Embryonic facial prominence (tissue), 1 donor: ENCODE measurements around the gene NCKAP5L.
"Not testable (repeated sequence)": the region's sequence is repeated elsewhere in the genome, so short reads cannot be mapped to it uniquely, and the experiment has no call there.

Experiments
- DNase-seq: peaks from one replicate; pipeline ENCODE4 v3.0.0-alpha.2; 2016; ENCODE audit errors: extremely low spot score

The NCKAP5L gene

DNA sequence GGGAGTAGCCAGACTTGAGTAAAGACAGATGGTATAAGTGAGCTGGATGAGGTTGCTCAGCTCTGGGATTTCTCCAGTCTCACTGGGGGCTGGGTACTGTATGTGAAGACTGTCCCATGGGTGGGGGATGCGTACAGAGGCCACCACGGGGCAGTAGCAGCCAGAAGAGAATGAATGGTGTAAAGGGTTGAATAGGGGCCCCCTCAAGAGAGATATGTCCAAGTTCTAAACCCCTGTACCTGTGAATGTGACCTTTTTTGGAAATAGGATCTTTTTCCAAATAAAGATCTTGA is 36.5 kb upstream of the NCKAP5L start:
- DNase-seq, result no peak

DNA sequence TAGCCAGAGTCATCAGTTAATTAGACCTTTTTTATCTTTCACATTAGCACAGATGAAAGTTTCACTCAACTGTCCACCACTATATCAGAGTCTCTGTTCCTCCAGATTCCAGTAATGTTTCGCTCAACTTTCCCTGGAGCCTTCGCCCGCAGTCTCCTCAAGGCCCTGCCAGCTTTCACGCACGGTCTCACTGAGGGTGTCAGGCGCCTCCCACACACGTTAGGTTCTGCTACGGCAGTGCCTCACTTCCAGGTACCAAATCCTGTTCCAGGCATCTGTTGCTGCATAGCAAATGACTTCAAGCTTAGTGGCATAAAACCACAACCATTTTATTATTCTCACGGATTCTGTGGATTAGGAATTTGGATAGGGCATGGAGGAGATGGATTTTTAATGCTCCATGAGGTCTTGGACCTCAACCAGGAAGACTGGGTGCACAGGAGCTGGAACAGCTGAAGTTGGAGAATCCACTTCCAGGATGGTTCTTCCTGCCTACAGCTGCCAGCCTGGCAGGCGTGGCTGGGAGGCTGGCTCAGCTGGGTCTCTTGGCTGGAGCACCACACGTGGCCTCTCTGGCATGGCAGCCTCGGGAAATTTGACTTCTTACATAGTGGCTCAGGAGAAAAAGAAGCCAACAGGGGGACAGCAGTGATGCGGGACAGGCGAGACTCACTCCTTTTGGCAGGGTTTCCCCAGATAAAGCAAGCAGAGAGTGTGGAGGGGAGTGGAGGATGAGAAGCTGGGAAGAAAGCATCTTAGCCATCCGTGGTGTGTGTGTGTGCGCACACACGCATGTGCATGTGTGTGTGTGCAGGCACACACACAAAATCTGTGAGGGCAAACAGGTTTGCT is 36.0 kb upstream of the NCKAP5L start:
- DNase-seq, result no peak

DNA sequence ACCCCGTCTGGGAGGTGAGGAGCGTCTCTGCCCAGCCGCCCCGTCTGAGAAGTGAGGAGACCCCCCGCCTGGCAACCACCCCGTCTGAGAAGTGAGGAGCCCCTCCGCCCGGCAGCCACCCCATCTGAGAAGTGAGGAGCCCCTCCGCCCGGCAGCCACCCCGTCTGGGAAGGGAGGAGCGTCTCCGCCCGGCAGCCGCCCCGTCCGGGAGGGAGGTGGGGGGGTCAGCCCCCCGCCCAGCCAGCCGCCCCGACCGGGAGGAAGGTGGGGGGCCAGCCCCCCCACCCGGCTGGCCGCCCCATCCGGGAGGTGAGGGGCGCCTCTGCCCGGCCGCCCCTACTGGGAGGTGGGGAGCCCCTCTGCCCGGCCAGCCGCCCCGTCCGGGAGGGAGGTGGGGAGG is 32.7 kb upstream of the NCKAP5L start:
- not testable (repeated sequence) for DNase-seq

DNA sequence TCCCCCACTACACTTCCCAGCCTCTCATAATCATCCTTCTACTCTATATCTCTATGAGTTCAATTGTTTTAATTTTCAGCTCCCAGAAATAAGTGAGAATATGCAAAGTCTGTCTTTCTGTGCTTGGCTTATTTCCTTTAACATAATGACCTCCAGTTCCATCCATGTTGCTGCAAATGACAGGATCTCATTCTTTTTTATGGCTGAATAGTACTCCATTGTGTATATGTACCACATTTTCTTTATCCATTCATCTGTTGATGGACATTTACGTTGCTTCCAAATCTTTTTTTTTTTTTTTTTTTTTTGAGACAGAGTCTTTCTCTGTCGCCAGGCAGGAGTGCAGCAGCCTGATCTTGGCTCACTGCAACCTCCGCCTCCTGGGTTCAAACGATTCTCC is 27.7 kb upstream of the NCKAP5L start:
- DNase-seq, result not testable (repeated sequence)

DNA sequence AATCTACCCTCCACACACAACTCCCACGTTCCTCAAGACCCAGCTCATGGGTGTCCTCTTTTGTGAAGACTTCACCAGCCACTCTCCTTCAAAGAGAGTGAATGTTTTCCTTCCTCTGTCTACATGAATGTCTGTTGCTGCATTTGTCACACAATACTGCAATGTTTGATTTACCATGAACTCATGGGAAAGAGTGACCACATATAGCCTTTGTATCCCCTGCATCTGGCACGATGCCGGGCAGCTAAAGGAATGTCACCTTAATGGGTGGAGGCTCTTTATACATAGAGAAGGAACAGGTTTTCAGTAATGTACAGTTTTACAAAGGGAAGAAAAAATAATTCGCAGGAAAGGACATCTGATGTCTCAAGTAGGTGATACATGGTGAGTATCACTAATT is 26.8 kb upstream of the NCKAP5L start:
- DNase-seq, result no peak

DNA sequence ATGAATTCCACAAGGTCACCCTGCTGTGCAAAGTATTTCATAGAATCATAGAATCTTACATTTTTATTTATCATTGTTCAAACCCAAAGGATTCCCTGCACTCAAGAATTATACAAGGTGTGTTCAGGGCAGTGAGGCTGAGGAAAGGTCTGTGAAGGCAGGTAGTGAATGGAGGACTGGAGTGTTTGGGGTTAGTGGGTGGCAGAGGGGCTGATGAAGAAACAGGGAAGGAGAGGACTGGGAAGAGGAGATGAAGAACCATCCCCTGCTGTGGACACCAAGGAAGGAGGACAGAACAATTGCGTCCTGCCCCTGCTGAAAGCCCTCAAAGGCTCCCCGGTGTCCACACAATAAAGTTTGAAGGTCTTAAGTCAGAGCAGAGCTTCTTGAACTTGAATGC is 25.5 kb upstream of the NCKAP5L start:
- DNase-seq, result no peak

DNA sequence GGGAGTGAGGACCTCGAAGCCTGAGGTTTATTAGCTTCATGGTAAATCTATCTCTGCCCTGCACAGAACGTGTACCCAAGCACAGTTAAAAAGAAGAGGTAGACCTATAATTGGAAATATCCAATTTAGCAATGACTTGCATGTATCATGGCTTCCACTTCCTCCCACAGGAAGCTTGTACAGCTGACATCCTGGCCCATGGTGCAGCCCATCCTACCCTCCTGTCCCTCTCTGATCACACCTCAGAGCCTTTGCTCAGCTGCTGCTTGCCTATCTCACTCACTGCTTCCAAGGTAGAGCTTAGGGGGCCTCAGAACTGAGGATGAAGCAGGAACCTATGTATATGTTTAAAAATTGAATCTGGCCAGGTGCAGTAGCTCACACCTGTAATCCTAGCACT is 18.9 kb upstream of the NCKAP5L start:
- DNase-seq, result no peak

DNA sequence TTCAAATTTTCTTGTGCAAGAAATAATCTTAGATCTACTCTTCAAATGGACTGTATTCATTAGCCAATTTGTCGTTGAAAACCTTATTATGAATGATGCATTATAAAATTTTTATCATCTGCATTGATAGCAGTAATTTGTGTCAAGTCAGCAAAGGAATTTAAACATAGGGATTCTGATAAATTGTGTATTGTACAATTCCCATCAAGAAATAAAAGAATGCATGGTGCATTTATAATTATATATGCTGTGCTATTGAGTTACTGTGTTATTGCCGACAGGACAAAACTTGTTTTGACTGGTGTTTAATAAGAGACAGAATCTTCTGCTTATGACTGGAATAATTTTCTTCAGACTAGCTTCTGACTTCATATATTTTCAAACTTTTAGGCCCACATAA is 17.8 kb upstream of the NCKAP5L start:
- no peak for DNase-seq

DNA sequence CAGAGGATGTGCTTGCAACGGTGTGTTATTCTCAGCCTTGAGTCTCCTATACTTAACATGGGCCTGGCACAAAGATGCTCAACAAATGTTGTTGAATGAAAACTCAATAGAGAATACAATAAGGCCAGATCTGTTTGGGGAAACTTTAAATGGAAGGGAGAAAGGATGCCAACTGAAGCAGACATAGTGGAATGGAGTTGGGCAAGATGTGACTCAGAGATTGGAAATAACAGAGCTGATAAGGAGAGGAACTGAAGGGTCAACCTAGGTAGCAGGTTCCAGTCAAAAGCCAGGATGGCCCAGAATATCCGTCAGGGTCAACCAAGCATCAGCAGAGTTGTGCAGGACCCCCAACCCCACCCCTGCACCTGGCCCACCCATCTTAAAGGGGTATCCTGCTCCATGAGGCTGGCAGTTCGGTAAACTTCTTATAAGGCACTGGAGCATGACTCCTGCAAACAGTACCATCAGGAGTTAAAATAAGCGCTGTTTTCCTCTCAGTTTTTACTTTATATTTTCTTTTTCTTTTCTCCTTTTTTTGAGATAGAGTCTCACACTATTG is 15.7 kb upstream of the NCKAP5L start:
- no peak for DNase-seq

DNA sequence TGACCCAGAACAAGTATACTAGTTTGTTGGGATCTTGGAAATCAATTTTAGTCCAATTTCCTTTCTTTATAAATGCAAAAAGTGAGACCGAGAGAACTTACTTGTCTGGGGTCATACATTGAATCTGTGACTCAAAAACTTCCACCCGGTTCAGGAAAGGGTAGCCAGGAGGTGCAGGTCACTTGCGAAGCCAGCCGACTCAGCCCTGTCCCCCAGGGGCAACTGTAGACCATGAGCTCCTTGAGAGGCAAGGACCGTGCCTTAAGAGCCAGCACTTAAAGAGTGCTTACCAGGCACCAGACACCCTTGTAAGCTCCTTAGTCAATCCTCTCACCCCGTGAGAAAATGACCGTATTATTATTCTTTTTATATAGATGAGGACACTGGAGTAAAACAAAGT is 15.2 kb upstream of the NCKAP5L start:
- DNase-seq, result no peak

DNA sequence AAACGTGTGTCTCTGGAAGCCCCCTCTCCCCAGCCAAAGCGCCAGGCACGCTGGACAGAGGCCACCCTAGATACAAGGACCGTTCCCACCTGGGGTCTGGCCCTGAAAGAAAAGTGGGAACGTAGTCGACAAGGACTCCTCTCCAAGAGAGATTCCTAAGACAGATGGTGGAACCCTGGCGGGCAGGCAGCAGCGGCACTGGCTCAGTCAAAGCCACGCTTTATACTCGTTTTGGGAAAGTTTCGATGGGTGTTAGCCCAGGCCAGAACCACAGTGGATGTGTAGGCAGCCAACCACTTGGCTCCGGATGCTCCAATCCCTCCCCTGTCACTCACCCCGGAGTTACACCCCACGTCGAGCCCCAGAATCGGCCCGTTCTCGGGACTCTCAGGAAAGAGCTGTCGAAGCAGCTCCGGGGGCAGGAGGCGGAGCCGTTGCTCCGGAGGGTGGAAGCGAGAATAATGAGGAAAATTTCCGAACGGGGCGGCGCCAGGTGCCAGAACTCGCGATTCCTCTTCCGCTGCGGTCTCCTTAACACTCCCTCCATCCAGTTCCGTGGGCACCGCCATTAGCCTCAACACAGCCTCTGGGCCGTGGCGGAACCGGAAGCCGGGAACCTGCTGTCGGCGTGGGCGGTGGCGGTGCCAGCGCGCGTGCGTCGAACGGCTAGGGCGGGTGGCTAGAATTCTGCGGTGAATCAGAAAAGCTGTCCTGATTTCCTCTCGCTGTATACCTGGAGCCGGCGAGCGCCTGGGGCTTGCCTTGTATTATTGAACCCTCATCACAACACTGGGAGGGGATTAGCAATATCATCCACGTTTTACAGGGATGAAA is 14.5 kb upstream of the NCKAP5L start, which contains the start of gene BCDIN3D:
BCDIN3D (minus strand) TSS at position 588 of the 834 bp plus-strand sequence; CDS start at position 569, 19 bp downstream.
- peak; percentile 84 for DNase-seq

DNA sequence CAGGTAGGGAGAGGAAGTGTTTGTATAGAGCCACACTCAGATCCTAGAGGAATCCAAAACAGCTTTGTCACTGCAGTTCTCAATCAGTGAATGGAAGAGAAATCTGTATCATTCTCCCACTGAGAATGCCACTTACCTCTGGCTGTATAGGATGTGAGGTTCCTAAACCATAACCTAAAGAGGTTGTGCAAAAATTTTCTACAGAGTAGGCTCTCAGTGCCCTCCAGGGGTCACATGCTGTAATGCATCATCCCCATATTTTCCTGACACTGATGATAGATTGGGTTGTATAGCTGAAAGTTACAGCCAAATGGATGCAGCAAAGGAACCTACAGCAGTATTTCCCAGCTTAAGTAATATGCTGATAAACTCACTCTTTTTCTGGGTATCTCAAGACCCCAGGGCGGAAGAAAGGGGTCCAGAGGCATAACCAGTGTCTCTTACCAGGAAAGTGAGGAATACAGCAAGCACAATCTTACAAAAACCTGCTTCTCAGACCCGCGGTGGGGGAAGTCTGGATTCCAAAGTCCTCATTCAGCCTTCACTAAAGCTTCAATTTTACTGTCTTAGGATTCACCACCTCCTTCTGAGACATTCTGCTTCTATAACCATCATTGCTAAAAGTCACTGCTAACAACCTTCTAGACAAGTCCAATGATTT is 10.9 kb upstream of the NCKAP5L start:
- DNase-seq, result no peak

DNA sequence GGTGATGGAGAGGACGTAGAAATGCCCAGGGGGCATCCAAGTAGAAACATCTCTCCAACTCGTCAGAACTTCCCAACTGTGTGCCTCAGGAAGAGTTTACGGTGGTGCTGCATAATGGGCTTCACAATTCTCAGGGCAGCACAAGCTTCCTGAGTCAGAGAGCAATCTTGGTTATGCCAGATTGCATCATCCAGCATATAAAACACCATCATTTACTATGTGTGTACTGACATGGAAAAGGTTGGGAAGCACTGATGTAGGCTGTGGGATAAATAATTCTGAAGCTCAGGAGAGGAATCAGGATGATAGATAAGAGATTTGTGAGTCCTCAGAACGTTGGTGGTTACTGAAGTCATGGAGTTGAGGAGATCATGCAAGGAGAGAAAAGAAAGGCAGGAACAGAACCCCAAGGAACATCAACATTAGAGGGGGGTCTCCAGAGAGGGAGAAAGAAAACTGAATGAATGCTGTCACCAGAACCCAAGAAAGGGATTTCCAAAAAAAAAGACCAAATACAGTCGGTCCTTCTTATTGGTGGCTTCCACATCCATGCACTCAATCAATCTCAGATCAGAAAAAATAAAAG is 4.7 kb upstream of the NCKAP5L start:
- no peak for DNase-seq

DNA sequence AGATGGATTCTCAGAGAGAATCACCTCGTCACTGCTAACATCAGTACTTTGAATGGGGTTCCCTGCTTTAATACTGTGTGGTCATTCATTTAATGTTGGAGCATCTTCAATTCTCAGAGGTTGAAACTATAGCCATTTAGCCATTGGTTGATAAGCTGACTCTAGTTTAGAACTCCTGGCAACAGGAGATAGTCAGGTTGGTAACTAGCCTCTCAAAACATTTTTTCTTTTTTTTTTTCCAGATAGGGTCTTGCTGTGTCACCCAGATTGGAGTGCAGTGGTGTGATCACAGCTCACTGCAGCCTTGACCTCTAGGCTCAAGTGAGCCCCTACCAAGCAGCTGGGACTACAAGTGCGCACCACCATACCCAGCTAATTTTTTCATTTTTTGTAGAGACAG is 3.5 kb upstream of the NCKAP5L start:
- DNase-seq, result no peak

DNA sequence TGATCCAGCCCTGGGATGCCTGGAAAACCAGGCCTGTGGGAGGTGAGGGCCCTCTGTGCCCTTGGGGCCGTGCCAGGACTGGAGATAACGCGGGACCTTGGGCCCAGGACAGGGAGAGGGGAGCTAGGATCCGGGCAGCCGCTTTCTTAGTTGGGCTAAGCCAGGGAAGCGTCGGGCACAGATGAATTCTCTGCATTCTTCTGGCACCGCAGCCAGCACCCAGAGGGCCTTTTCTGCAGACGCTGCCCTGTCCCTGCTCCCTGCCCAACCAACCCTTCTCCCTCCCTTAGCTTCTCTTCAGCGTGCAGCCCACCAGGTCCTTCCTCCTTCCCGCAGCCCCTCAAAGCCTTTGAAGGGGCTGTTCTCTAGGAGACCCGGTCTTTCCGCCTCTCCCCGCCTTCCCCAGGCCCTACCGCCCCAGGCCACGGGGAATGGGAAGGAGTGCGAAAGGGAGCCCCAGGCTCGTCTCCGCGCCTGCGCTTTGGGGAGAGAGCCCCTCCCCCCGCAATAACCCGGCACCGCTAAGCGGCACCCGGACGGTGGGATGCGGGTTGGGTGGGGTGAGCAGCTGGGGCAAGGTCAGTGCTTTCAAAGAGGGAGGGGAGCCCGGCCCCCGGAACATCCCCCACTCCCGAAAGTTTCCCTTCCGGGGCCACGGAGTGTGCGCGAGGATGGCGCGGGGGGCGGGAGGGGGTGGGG is 663 bp downstream of the NCKAP5L start:
- no peak for DNase-seq

DNA sequence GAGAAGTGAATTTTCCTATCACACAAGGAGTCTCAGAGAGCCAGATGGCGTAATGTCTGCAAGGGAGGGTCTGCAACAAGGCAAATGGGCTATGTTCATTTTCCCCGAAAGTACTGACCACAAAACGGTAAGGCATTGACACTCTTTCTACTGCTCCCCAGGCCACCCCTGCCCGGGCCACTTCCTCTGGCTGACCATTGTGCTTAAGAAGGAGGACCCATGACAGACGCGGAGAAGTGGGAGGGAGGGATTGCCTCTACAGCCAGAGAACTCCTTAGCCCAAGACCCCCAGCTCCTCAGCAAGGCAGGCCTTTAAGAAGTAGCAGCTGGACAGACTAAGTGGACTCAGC is 1.2 kb downstream of the NCKAP5L start:
- DNase-seq, result no peak

DNA sequence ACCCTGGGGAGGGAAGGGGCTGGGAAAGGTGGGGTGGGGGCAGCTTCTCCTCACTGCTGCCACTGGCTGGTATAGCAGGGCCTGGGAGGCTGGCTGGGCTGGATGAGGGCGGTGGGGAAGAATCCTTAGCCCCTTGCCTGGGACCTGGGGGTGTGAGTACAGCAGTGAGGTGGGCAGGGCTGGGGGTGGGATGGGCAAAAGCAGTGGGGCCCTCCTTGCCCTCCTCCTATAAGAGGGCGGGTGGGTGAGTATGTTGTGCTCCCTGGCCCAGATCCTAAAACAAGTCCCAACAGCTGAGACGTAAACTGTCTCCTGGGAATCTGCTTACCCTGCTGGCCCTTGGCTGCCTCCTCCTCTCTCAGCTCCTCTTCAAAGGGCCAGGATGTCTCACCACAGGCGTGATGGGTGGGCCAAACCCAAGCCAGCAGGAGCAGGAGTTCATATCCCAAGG is 2.2 kb downstream of the NCKAP5L start:
- DNase-seq, result no peak

DNA sequence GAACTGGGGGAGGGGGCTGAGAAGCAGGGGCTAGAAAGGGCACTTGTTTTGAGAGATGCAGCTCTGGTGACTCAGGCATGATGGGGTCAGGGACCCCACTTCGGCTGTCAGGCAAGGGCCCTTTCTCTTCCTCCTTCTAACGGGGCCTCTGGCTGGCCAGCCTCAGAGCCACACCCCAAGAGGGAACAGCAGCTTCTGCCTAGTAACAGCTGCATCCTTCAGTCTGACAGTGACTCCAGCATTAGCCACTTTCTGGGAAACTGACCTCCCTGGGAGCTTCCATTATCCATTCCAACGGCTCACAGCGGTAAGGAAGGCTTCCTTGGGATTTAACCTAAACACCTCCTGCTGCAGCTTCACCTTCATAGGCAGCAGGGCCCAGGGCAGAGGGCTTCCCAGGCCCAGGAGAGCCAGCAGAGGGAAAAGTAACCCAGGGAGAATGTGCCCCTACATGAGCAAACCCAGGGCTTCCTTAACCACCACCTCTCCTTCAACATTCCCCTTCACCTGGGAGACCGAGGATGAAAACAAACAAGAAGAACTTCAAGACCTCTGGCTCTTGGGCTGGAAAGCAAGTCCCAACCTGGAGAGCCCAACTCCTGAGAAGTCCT is 2.7 kb downstream of the NCKAP5L start:
- no peak for DNase-seq

DNA sequence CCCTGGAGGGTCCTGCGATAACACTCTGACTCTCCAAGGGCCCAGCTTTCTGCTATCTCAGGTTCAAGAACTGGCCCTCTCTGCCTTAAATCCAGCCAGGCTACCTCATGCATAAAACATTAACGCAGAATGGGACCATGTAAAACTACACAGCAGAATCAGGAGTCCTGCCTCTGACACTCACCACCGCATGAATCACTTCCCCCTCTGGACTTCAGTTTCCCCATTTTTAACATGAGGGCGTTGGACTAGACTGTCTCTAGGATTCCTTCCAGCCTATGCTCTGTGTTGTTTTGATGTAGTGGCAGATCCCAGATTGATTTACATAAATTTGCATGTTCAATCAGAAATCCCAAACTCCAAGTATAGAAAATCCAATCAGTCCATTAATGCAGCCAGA is 3.3 kb downstream of the NCKAP5L start:
- DNase-seq, result no peak

DNA sequence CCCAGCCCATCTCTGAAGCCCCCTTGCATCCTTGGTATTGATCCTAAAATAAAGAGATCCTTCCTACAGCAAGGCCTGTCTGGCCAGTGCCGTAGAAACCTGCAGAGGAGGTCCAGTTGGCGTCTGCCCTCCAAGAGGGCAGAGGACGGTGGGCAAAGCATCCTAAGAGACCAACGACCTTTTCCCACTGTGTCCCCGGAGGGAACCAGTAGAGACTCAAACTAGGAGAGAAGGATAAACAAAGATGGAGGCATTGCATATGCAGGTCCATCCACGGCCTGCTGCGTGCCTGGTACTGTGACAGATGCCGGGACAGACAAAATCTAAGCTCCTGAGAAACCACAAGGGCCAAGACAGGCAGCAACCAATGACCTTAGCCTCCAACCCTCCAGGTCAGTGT is 3.8 kb downstream of the NCKAP5L start:
- DNase-seq, result no peak

DNA sequence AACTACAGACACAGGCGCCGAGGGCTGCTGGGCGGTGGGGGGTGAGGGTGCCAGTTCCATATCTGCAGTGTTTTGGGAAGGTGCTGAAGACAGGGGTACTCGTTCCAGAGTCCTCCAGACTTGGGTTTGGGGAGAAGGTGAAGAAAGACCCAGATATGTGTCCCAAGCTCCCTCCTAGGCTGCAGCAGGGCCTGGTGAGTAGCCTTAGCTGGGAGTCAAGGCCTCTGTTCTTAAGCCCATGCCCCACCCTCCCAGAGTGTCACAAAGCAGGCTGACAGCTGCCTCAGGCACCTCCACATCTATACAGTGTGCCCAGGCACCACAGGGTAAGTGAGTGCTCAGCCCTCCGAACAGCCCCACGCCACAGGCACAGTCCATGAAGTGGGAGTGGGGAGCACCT is 4.3 kb downstream of the NCKAP5L start:
- DNase-seq, result no peak
